HG03159 (cell line): ENCODE results near the gene TMEM255B.
"Not testable (repeated sequence)": the region's sequence is repeated elsewhere in the genome, so short reads cannot be mapped to it uniquely, and the experiment has no call there.

Source experiments
- ATAC-seq: cut with Tn5 transposase; IDR thresholded peaks from one replicate; pipeline ENCODE4 v1.9.1; 2021; ENCODE audit warnings: mild to moderate bottlenecking, moderate library complexity; ENCODE audit not compliant: unreplicated experiment

Gene TMEM255B

DNA sequence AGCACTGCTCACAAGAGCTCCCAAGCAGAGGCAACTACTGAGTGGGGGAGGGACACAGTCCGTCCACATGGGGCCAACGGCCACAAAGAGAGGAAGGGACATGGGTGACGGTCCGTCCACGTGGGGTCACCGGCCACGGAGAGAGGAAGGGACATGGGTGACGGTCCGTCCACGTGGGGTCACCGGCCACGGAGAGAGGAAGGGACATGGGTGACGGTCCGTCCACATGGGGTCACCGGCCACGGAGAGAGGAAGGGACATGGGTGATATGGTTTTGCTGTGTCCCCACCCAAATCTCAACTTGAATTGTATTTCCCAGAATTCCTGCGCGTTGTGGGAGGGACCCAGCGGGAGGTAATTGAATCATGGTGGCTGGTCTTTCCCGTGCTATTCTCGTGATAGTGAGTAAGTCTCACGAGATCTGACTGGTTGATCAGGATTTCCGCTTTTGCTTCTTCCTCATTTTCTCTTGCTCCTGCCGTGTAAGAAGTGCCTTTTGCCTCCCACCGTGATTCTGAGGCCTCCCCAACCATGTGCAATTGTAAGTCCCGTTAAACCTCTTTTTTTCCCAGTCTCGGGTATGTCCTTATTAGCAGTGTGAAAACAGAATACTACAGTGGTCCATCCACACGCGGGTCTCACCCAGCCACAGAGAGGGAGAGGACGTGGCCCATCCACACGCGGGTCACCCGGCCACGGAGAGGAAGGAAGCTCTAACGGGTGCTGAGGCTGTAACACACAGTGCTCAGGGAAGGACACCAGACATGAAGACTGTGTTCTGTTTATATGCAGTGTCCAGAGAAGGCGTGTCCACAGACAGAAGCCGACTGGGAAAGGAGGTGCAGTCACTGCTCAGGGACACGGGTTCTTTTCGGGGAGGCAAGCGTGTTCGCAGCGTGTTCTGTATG is 56.4 kb downstream of the TMEM255B start:
- ATAC-seq = no peak

GRCh38 chr13:113816254-113816929 is 57.4 kb downstream of the TMEM255B start:
- no peak for ATAC-seq

GRCh38 chr13:113816946-113817859 is 58.2 kb downstream of the TMEM255B start:
- ATAC-seq = no peak

- no peak for ATAC-seq
Observed at GRCh38 chr13:113817860-113818691, 59.0 kb downstream of the TMEM255B start.

- ATAC-seq = no peak
Observed at GRCh38 chr13:113818700-113819295, 59.8 kb downstream of the TMEM255B start.

DNA sequence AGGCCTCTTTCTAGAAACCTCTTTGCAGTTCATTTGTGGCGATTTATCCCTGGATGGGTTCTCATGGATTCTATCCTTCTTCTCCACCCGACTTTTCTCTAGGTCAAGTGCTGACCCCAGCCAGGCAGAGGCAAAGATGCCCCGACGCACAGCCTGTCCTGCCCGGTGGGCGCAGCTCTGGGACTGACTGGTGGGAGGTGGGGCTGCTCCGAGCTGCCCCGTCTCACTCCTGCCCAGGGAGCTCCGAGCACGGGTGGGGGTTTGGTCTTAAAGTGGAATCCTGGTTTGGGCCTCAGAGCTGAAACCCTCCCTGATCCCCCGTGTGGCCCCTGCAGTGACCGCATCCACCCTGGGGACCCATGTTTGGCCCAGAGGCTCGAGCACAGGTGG is 60.3 kb downstream of the TMEM255B start:
- no peak for ATAC-seq

GRCh38 chr13:113819731-113820715 is 61.0 kb downstream of the TMEM255B start:
- no peak for ATAC-seq

GRCh38 chr13:113820813-113821651 is 62.0 kb downstream of the TMEM255B start:
- ATAC-seq = no peak

- no peak for ATAC-seq
Observed at GRCh38 chr13:113821847-113822246, 62.8 kb downstream of the TMEM255B start.

- no peak for ATAC-seq
Observed at GRCh38 chr13:113822266-113822665, 63.2 kb downstream of the TMEM255B start.

DNA sequence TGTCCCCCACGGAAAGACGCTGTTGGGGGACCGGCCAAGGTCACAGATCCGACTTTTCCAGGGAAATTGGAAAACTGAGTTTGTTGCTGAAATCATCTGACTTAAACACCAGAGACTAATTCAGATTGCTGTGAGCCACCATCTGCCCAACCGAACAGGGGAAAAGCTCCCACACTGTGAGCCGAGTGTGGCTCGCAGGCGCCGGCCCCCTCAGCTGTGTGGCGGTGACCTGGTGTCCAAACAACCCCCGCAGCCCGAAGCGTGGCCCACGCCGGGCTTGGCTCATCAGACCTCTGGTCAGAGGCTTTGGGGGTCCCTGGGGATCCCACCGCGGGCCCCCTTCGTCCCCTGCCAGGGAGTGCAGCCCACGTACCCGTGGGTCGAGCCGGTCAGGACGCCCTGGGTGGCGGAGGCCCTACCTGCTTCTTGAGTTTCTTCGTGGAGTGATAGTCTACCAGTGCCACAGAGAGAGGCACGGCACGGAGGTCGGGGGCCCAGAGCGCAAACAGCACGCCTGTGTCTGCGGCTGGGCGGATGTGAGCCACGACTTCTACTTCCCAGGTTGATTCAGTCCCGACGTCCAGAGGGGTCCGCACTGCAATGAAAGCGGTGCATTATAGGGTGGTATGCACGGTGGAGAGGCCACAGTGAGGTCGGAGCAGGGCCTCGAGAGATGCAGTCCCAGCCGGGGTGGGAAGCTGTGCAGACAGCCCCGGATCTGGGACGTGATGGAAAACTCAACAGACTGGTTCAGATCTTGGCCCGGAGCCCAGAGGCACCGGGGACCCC is 64.1 kb downstream of the TMEM255B start:
- no peak for ATAC-seq

GRCh38 chr13:113823771-113824170 is 64.7 kb downstream of the TMEM255B start:
- ATAC-seq = no peak

DNA sequence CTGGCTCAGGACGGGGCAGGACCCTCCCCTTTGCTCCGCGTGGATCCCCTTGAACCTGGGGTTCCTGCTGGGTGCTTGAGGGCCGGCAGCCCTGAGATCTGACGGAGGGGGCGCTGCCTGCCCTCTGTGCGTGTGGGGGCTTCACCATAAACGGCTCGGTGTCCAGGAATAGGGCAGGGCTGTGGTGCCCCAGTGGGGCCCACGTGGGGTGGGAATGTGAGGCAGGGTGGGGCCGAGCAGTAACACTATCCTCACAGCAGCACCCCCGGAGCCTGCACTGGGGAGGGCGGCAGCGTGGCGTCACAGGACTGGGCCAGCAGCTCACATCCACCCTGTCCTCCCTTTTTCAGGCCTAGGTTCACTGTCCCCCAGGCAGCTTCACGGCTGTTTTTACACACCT is 66.8 kb downstream of the TMEM255B start:
- ATAC-seq = no peak

- ATAC-seq = not testable (repeated sequence)
Observed at GRCh38 chr13:113826446-113826845, 67.4 kb downstream of the TMEM255B start.

GRCh38 chr13:113827021-113827420 is 68.0 kb downstream of the TMEM255B start:
- no peak for ATAC-seq

DNA sequence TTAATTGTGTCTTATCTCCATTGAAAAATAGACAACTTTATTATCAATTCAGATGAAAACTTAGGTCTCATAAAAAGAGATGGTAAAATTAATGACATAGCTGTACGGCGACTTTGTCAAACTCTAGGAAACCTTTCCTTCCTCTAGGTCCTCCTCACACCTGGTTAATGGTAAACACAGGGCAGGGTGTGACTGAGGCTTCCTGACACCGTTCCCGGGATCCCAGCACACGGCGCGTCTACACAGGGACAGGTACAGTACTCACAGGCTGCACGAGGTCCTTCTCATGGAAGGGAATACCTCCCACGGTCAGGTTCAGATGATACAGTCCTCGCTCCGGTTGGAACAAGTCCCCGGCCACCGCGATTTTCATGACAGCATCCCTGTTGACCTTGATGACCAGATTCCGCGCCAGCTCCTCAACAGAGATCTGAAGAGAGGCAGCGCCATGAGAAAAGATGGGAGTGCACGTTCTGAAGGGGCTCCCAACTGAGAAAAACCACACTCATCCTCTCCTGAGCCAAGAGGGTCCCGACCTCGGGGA is 69.3 kb downstream of the TMEM255B start:
- ATAC-seq = no peak
